ENCODE data around the gene NEGR1.

The NEGR1 gene

DNA sequence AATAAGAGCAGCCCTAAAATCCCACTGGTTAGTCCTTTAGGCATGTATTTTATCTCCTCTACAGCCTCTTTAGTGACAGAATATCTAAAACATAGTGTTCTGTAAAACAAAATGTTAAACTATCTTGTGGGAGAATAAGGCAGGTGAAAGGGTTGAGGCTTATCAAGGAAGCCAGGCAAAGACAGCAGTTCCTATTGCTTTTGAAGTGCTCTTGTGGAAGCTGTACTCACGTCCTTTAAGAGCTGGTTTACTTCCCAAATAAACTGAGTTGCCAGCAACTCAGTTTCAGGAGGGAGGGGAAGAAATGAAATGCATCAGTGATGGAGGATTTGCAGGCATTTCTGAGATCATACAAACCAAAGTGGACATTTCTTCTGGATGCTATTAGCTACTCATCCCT, 671.9 kb downstream of the NEGR1 start:
- DNase-seq = no peak

- no peak for DNase-seq
These were observed 679.1 kb downstream of the NEGR1 start for GRCh38 chr1:71603044-71603776.

GRCh38 chr1:71600023-71600422, 682.3 kb downstream of the NEGR1 start:
- no peak for DNase-seq

DNA sequence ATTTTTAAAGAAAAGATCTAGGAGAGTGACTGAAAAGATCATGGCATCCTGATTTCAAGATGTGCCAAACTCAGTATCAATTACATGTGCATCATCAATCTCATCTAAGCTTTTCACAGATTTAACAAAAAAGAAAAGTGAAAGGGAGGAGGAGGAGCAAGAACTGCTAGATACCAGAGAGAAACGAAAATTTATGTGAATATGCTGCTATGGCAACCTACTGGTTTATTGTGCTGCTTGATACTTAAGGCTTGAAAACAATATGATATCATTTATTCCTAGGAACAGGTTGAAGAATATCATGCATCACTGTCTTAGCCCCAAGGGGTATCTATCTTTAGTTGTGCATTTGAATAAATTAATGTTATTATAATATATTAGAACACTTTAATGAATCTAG, 683.0 kb downstream of the NEGR1 start:
- no peak for DNase-seq

DNA sequence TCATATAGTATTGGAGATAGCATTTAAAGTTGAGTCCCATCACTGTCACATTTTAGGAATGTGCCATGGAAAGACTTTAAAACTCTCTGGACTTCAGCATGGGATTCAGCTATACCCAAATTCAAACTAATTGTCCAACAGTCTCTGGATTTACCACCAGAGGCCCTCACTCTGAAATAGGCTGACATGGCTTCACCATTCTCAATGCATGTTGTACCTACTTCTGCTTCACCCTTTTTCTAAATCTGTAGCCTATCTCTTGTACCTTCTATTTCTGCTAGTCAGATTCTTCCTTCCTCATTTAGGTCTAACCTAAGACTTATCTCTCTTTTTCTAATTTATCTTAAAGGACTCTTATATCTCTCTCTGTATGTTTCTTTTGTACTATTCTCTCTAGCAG, 688.8 kb downstream of the NEGR1 start:
- peak; percentile 32 for DNase-seq

- DNase-seq = no peak
These were observed 689.6 kb downstream of the NEGR1 start for GRCh38 chr1:71592646-71593274.

DNA sequence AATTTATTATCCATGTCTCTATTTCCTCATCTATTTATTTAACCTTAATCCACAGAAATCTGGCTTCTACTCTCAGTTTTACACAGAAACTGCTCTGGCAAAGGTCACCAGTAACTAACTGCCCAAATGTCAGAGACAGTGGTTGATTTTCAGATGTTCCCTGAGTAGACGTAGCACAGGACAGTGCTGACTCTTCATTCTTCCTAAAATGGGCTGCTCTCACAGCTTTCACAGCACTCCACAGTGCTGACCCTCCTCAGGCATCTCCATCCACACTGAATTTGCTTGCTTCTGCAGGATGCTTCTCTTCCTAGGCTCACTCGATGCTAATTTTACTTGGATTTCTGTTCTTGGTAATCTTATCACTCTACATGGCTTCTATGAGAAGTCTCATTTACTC, 693.3 kb downstream of the NEGR1 start:
- no peak for DNase-seq

DNA sequence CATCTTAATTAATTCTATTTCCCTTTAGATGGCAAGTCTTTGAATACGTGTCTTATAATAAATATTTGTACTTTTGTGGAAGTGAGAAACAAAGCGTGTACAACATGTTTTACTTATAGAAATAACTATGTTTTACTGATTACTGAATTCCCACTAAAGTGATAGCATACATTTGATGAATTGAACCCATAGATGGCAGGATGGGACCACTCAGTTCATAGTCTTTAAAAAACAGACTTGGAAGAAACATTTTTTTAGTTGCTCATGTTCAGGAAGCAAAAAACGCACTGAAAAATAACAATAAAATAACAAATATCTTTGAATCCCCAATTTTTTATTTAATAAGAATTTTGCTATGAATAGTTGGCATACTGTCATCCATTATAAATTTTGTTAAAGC, 694.4 kb downstream of the NEGR1 start:
- peak; percentile 55 for DNase-seq

DNA sequence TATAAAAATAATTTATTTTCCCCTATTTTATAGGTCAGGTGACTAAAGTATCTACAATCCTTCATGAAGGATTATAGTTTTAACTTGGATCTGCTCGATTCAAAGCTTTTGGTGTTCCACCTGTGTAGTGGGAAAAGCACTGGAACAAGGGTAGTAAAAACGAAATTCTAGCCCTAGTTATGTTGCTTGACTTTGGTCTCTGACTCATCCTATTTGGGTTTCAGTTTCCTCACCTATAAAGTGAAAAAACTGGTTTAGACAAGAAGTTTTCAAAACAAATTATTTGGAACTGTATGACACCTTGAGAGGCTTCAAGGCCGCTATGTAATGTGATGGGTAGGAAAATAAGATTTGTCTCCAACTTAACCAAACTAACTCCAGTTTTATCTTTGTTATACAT, 696.3 kb downstream of the NEGR1 start:
- no peak for DNase-seq

DNA sequence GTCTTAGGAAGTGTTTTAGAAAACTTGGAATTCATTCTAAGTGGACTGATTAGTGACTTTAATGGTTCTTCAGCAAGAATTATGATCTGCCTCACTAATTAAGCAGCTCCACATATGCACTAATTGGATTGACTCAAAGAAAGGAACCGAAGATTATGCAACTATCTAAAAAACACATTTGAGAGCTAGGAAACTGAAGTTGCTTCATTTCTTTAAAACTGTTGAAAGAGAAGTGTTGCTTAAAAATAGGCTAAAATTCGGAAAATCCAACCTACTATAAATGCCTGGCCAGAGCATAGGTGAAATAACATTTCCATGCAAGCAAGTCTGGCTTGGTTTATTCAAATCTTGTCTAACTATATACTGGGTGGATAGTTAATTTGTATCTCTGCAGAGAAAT, 698.6 kb downstream of the NEGR1 start:
- no peak for DNase-seq

DNA sequence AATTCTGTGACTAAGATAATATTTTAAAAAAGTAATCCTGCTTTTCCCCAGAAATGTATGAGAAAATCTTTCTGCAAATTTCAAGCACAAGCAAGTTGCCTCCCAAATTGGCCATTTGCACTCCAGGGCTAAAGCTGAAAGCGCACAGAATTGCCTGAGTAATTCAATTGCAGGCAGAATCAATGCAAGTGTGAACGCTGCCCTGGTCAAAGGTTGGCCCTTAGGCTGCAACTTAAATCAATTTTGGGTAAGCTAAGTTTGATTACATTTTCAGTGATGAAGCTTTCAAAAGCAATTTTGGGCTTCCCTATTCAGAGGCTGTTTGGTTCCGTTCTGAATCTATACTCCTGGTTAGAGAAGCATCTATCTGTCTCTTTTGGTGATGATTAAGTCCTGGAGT, 699.7 kb downstream of the NEGR1 start:
- DNase-seq = no peak

DNA sequence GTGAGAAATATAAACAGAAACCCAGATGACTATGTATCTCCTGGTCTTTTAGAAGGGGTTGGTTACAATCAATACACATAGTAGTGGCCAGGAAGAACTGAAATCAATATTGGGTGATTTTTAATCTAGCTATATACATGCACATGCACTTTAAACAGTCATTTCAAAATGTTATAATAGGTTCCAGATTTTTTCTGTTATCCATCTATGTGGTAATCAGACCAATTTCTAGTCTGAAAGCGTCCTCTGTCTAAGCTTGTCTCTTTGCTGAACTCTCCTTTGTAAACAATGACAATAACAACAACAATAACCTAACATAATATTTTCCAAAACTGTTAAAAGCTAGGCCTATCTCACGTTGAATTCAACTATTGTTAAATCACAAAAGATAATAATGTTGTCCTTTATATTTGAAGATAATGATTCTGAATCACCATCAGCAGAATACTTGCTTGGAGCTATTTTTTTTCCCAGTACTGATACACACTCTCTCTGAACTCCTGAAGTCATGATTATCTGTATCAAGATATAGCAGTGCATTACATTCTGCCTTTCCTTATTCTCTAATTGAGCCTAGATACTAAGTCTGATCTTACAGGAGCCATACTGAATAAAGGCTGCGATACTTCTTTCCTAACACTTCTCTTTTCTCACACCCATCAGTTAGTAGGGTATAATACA, 704.7 kb downstream of the NEGR1 start:
- no peak for DNase-seq

DNA sequence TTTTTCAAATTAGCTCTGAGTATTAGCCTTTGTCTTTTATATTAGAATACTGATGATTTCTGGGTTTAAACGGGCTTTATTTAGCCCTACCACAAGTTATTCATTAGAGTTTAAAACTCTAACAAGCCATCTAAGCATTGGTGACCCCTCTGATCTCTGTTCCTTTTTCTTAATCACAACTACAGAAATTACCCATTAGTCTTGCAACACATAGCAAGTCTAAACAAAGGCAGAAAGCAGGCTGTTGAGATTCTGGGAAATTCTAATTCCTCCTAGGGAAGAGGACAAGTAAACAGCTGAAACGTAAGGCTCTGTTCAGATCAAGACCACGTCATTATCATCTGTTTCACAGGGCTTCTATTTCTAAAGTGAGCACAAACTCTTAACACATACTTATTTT, 710.3 kb downstream of the NEGR1 start:
- no peak for DNase-seq

GRCh38 chr1:71566413-71566812, 715.9 kb downstream of the NEGR1 start:
- no peak for DNase-seq

GRCh38 chr1:71565831-71566230, 716.5 kb downstream of the NEGR1 start:
- no peak for DNase-seq

DNA sequence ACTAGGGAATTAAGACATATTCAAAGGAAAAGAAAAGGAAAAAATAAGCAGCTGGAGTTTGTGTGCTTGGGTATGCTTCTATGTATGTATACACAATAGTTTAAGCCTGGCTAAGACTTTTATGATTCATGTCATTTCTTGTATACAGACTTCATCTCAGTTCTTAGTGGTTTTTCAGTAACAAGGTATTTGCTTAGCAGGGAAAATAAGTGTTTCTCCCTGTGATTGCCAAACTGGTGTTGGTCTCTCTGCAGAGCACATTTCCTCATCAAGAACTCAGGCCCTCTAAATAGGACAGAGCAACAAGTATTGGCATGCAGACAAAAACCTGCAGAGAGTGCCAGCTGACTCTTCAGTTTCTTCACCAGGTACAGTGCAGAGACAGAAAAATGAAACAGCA, 717.1 kb downstream of the NEGR1 start:
- DNase-seq = no peak

DNA sequence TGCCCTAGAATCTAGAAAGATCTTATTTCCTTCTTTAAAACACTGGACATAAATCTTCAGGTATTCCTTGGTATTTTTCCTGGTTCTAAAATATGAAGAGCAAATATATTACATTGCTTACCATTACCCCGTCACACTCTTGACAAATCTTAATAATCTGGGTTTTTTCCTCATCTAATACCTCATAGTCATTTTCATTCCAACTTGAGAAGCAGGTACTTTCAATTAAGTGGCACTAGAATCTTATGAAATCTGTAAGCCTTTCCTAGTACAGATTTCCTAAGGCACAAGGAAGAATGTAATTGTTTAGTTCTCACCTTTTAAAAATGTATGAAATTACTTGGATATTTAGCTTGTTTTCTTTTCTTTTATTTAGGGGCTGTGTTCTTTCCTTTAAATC, 720.0 kb downstream of the NEGR1 start:
- no peak for DNase-seq

- DNase-seq = no peak
These were observed 720.6 kb downstream of the NEGR1 start for GRCh38 chr1:71561729-71562128.

- no peak for DNase-seq
These were observed 721.1 kb downstream of the NEGR1 start for GRCh38 chr1:71561206-71561605.

- DNase-seq = no peak
These were observed 722.5 kb downstream of the NEGR1 start for GRCh38 chr1:71559880-71560279.

DNA sequence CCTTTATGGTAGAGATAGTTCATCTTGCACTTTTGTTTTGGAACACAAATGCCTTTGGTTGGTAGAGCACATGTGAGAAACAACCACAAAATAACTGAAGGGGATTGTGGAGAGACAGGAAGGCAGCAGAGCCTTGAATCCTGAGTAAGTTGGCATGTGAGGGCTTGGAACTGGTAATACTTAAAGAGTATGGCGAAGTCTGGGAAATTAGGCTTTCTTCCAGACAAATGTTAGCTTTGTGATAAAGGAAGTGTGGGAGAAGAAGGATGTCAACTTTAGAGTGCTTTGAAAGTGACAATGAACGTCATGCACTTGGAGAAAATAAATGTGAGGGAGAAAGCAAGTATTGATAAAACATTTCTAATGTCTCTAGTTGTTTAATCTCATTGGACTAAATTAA, 725.2 kb downstream of the NEGR1 start:
- DNase-seq = no peak

GRCh38 chr1:71548398-71548890, 733.9 kb downstream of the NEGR1 start:
- no peak for DNase-seq

- DNase-seq = no peak
These were observed 740.2 kb downstream of the NEGR1 start for GRCh38 chr1:71542155-71542554.

GRCh38 chr1:71533950-71534349, 748.4 kb downstream of the NEGR1 start:
- no peak for DNase-seq

All from NCI-H748 treated with DMSO at 0.1 percent for 48 hours (cell line).